Chondrocyte (in vitro differentiated cells): ENCODE data around the gene CDK18. TPM values are rescaled to one million over a fixed set of nuclear protein-coding genes. Genes with fewer than 3 reads are reported as not detected.

Experiments used
- DNase-seq: peaks from one replicate; pipeline ENCODE4 v3.0.0; 2021; ENCODE audit warnings: mixed read lengths, low spot score
- H3K27ac Mint-ChIP-seq: one replicate; pipeline ENCODE4 v1.8.0; 2021; ENCODE audit warnings: mild to moderate bottlenecking, moderate library complexity, mixed read lengths; ENCODE audit not compliant: unreplicated experiment
- H3K27me3 Mint-ChIP-seq: 2 replicates; pipeline ENCODE4 v1.8.0; 2021; ENCODE audit warnings: low read depth, mixed read lengths
- H3K36me3 Mint-ChIP-seq: 2 replicates; pipeline ENCODE4 v1.8.0; 2021; ENCODE audit warnings: low read depth, mixed read lengths
- H3K4me1 Mint-ChIP-seq: 2 replicates; pipeline ENCODE4 v1.8.0; 2021; ENCODE audit warnings: low read depth, mild to moderate bottlenecking, mixed read lengths
- H3K4me3 Mint-ChIP-seq: one replicate; pipeline ENCODE4 v1.8.0; 2021; ENCODE audit warnings: mild to moderate bottlenecking, moderate library complexity, mixed read lengths; ENCODE audit not compliant: unreplicated experiment
- H3K9me3 Mint-ChIP-seq: 2 replicates; pipeline ENCODE4 v1.8.0; 2021; ENCODE audit warnings: low read depth, mixed read lengths
- total RNA-seq: library from RNA; stranded (reverse); gene quantifications from 3 replicates; pipeline ENCODE4 v1.2.1, GENCODE V29; 2021
- TF ChIP-seq, protein P1 (sequence below): fragments of 200-600 bp; sonication (generic); IDR thresholded peaks from 2 replicates; pipeline ENCODE4 v1.5.0; 2021; ENCODE audit warnings: antibody characterized with exemption, mild to moderate bottlenecking, moderate library complexity

Gene CDK18
- total RNA-seq, 1 donor from 2014 or later: 17.3 TPM

GRCh38 chr1:205499789-205500188 lies 4.7 kb upstream of the CDK18 start:
- Mint-ChIP-seq H3K27me3 (peaks cover 16% of the 10 kb centered on the region), H3K27ac (no peak overlapping the region), H3K4me1 (peaks cover 24% of the 10 kb centered on the region), H3K36me3 (no peaks in the 10 kb centered on the region), H3K9me3 (no peaks in the 10 kb centered on the region), H3K4me3 (no peak overlapping the region)
- TF ChIP-seq, protein P1, sequence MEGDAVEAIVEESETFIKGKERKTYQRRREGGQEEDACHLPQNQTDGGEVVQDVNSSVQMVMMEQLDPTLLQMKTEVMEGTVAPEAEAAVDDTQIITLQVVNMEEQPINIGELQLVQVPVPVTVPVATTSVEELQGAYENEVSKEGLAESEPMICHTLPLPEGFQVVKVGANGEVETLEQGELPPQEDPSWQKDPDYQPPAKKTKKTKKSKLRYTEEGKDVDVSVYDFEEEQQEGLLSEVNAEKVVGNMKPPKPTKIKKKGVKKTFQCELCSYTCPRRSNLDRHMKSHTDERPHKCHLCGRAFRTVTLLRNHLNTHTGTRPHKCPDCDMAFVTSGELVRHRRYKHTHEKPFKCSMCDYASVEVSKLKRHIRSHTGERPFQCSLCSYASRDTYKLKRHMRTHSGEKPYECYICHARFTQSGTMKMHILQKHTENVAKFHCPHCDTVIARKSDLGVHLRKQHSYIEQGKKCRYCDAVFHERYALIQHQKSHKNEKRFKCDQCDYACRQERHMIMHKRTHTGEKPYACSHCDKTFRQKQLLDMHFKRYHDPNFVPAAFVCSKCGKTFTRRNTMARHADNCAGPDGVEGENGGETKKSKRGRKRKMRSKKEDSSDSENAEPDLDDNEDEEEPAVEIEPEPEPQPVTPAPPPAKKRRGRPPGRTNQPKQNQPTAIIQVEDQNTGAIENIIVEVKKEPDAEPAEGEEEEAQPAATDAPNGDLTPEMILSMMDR: no peak
- DNase-seq: no peak

- DNase-seq: no peak
- no peak overlapping the region for H3K27ac Mint-ChIP-seq
- no peak overlapping the region for H3K4me3 Mint-ChIP-seq
- H3K27me3 Mint-ChIP-seq: peaks cover 16% of the 10 kb centered on the region
- no peaks in the 10 kb centered on the region for H3K36me3 Mint-ChIP-seq
- peaks cover 27% of the 10 kb centered on the region for H3K4me1 Mint-ChIP-seq
- TF ChIP-seq, protein P1: no peak
- no peaks in the 10 kb centered on the region for H3K9me3 Mint-ChIP-seq
Observed at GRCh38 chr1:205500240-205501233, 3.9 kb upstream of the CDK18 start.

GRCh38 chr1:205502111-205502810 lies 2.2 kb upstream of the CDK18 start:
- H3K9me3 Mint-ChIP-seq: no peaks in the 10 kb centered on the region
- H3K36me3 Mint-ChIP-seq: no peaks in the 10 kb centered on the region
- H3K4me1 Mint-ChIP-seq: peaks cover 43% of the 10 kb centered on the region
- no peak overlapping the region for H3K27ac Mint-ChIP-seq
- H3K4me3 Mint-ChIP-seq: no peak overlapping the region
- H3K27me3 Mint-ChIP-seq: peaks cover 5% of the 10 kb centered on the region
- TF ChIP-seq, protein P1: no peak
- no peak for DNase-seq

GRCh38 chr1:205502992-205503391 lies 1.5 kb upstream of the CDK18 start:
- Mint-ChIP-seq H3K27me3 (peaks cover 5% of the 10 kb centered on the region), H3K4me1 (peaks cover 44% of the 10 kb centered on the region), H3K4me3 (no peak overlapping the region), H3K36me3 (no peaks in the 10 kb centered on the region), H3K27ac (no peak overlapping the region), H3K9me3 (no peaks in the 10 kb centered on the region)
- DNase-seq: no peak
- TF ChIP-seq, protein P1: no peak

DNA sequence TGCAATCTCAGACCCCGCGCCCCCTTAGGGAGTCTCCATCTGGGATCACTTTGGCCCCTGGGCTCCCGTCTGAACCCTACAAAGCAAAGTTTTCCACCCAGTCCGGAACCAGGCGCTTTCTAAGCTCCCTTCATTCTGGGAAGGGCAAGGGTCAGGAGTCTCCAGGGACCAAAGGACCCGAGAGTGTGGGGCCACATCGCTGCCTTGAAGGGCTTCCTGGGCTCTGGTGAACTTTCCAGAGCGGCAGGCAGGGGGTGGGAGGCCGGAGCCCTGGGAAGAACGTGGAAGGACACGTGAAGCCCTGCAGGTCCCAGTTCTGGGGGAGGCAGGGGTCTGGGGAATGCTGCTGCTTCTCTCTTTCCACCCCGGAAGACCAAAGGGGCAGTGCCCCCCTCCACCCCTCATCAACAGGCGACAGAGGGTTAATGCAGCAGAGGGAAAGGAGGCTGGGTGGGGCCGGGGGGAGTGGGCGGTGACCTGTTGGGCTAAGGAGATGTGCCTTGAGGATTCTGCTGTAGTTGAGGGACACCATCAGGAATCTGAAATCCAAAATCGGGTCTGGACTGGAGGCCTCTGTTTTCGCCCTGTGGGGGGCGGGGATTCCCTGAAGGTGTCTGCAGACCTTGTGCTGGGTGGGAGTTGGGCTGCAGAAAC lies 734 bp downstream of the CDK18 start:
- Mint-ChIP-seq H3K27ac (peak overlapping the region; percentile 75), H3K9me3 (no peaks in the 10 kb centered on the region), H3K4me1 (peaks cover 45% of the 10 kb centered on the region), H3K4me3 (peak overlapping the region; percentile 71), H3K36me3 (no peaks in the 10 kb centered on the region), H3K27me3 (no peaks in the 10 kb centered on the region)
- TF ChIP-seq, protein P1: no peak
- no peak for DNase-seq
